Testis (tissue), 2 donors: ENCODE measurements around the gene NNMT.

Experiments
- POLR2A ChIP-seq: fragments of 450-650 bp; IDR thresholded peaks from one replicate; pipeline ENCODE4 v1.6.1; 2017; ENCODE audit warnings: antibody characterized with exemption, mild to moderate bottlenecking, moderate library complexity
- TF ChIP-seq, protein P1 (sequence below), 3 experiments: fragments of 450-650 bp in 2 of 3; fragments of 200-600 bp in 1 of 3; sonication (generic) in 1 of 3; IDR thresholded peaks; one replicate each; pipeline ENCODE4 v1.5.1; 2016 to 2019; ENCODE audit warnings: antibody characterized with exemption in 3 of 3, mild to moderate bottlenecking in 2 of 3, moderate library complexity in 1 of 3

DNA sequence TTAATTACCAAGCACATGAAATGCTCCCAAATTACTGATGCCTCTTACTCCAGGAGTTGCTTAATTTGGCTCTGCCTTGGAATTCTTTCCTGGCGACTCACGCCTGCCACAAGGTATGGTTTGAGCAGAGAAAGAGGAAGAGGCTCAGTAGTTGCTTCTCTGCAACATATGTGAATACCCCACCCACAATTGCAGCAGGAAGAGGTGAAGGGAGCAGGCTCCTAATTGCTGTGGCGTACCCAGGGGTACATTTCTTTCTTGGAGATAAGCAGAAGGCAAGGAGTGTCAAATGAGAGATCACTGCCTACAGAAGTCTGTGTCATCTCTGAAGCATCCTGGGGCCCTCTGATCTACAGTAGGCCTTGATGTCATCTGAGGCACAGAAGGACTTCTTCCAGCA is 10.6 kb upstream of the NNMT start:
- TF ChIP-seq, protein P1, sequence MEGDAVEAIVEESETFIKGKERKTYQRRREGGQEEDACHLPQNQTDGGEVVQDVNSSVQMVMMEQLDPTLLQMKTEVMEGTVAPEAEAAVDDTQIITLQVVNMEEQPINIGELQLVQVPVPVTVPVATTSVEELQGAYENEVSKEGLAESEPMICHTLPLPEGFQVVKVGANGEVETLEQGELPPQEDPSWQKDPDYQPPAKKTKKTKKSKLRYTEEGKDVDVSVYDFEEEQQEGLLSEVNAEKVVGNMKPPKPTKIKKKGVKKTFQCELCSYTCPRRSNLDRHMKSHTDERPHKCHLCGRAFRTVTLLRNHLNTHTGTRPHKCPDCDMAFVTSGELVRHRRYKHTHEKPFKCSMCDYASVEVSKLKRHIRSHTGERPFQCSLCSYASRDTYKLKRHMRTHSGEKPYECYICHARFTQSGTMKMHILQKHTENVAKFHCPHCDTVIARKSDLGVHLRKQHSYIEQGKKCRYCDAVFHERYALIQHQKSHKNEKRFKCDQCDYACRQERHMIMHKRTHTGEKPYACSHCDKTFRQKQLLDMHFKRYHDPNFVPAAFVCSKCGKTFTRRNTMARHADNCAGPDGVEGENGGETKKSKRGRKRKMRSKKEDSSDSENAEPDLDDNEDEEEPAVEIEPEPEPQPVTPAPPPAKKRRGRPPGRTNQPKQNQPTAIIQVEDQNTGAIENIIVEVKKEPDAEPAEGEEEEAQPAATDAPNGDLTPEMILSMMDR (IDR thresholded peaks at IDR 0.05) = no peak
- TF ChIP-seq POLR2A = no peak
